Activated CD8-positive, alpha-beta T cell treated with anti-CD3 and anti-CD28 coated beads for 36 hours (primary cell): ENCODE data around the gene SKP2. TPM values are rescaled to one million over a fixed set of nuclear protein-coding genes. Genes with fewer than 3 reads are reported as not detected.

Experiments
- ATAC-seq: fragments of 200-7000 bp; cut with Tn5 transposase; one replicate; pipeline ENCODE4 v1.10.0; 2021; ENCODE audit warnings: mild to moderate bottlenecking, moderate library complexity
- CTCF ChIA-PET: fragments of 350-600 bp; sonication (Branson Sonifier 250); formaldehyde crosslinking; loops from one replicate; lab custom pipeline; 2021; ENCODE audit warnings: antibody characterized with exemption; lab: Charles Lee
- POLR2A ChIA-PET: fragments of 350-600 bp; sonication (Branson Sonifier 250); formaldehyde crosslinking; loops from one replicate; lab custom pipeline; 2021; ENCODE audit warnings: antibody characterized with exemption; lab: Charles Lee
- DNase-seq: peaks from one replicate; pipeline ENCODE4 v3.0.0-alpha.2; 2020
- H3K27ac Mint-ChIP-seq: one replicate; pipeline ENCODE4 v1.8.0; 2021; ENCODE audit warnings: mild to moderate bottlenecking, mixed read lengths
- H3K27me3 Mint-ChIP-seq: one replicate; pipeline ENCODE4 v1.8.0; 2021; ENCODE audit warnings: mixed read lengths
- H3K36me3 Mint-ChIP-seq: one replicate; pipeline ENCODE4 v1.8.0; 2021; ENCODE audit warnings: low read depth, mixed read lengths
- H3K4me1 Mint-ChIP-seq: one replicate; pipeline ENCODE4 v1.8.0; 2021; ENCODE audit warnings: low read depth, mixed read lengths
- H3K4me3 Mint-ChIP-seq: one replicate; pipeline ENCODE4 v1.8.0; 2021; ENCODE audit warnings: mild to moderate bottlenecking, moderate library complexity, mixed read lengths
- H3K9me3 Mint-ChIP-seq: one replicate; pipeline ENCODE4 v1.8.0; 2021; ENCODE audit warnings: mixed read lengths
- CTCF ChIP-seq: fragments of 200-600 bp; IDR thresholded peaks from one replicate; pipeline ENCODE4 v1.8.0; 2022; ENCODE audit warnings: antibody characterized with exemption, mild to moderate bottlenecking
- intact Hi-C: fragments of 100-400 bp; cut with micrococcal nuclease; formaldehyde crosslinking; loops from one replicate; pipeline ENCODE4 v1.10.0; 2022
- total RNA-seq, 2 experiments: library from RNA; stranded (reverse); gene quantifications; one replicate each; pipeline ENCODE4 v1.2.3, GENCODE V29; 2021

SKP2 gene
- 10 to 100 TPM; 55.8 to 60.2 TPM for total RNA-seq

GRCh38 chr5:36151434-36152323 is at the start of gene SKP2, which contains the start of gene LMBRD2:
SKP2 (plus strand) TSS chr5:36152111; CDS start chr5:36152263, 152 bp downstream.
LMBRD2 (minus strand) TSS chr5:36151887; CDS start chr5:36143349, 8,538 bp downstream.
- peak; percentile 98 for ATAC-seq
- peak within 1 kb of the TSS; percentile 89 for H3K27ac Mint-ChIP-seq
- peaks cover 42% of the 10 kb centered on the region for H3K36me3 Mint-ChIP-seq
- intact Hi-C loops: loop anchor here (5.0 kb wide), 1 partner anchor 91 kb away; the partner anchor contains the start of gene NADK2
- H3K27me3 Mint-ChIP-seq: no peaks in the 10 kb centered on the region
- peaks cover 58% of the 10 kb centered on the region for H3K4me1 Mint-ChIP-seq
- CTCF ChIA-PET: interaction anchor here (0.6 to 2.2 kb wide), 8 partner anchors 11 to 539 kb away, joined by 3 to 11 read pairs (median 4); partner anchors contain the start of gene NADK2
- no peak for TF ChIP-seq CTCF
- DNase-seq: peak; percentile 99
- POLR2A ChIA-PET: interaction anchor here (0.7 to 3.5 kb wide), 10 partner anchors 8 to 539 kb away, joined by 3 to 34 read pairs (median 4); partner anchors contain the start of gene NADK2
- H3K4me3 Mint-ChIP-seq: peak within 1 kb of the TSS; percentile 99
- H3K9me3 Mint-ChIP-seq: no peaks in the 10 kb centered on the region

DNA sequence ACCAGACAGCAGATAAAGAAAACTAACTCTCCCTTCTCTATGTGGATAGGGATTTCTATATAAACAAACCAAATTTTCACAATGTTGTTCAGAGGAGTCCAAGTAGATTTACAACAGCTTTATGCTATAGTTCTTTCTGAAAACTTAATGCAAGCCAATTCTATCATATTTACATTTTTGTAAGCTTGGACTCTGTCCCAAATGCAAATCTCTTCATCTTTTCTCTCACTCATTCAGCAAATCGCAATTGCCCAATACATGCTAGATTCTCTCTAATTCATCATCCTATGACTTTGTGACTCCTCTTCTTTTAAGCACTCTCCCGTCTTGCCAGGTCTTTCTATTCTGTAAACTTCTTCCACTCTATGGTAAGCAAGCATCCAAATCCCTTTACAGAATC is 46.1 kb upstream of the SKP2 start:
- DNase-seq (no peak), ATAC-seq (no peak)
- H3K4me1 Mint-ChIP-seq: no peaks in the 10 kb centered on the region
- H3K4me3 Mint-ChIP-seq: no peak overlapping the region
- intact Hi-C loops: no loop called here
- ChIA-PET POLR2A (interaction anchor here (1.0 kb wide), 1 partner anchor 11 kb away, joined by 3 read pairs; no protein-coding TSS in a partner anchor), CTCF (interaction anchor here (1.1 to 1.4 kb wide), 3 partner anchors 13 to 27 kb away, joined by 3 to 4 read pairs (median 4); no protein-coding TSS in a partner anchor)
- no peaks in the 10 kb centered on the region for H3K27me3 Mint-ChIP-seq
- no peak for TF ChIP-seq CTCF
- no peaks in the 10 kb centered on the region for H3K9me3 Mint-ChIP-seq
- H3K36me3 Mint-ChIP-seq: peaks cover 35% of the 10 kb centered on the region
- H3K27ac Mint-ChIP-seq: no peak overlapping the region

DNA sequence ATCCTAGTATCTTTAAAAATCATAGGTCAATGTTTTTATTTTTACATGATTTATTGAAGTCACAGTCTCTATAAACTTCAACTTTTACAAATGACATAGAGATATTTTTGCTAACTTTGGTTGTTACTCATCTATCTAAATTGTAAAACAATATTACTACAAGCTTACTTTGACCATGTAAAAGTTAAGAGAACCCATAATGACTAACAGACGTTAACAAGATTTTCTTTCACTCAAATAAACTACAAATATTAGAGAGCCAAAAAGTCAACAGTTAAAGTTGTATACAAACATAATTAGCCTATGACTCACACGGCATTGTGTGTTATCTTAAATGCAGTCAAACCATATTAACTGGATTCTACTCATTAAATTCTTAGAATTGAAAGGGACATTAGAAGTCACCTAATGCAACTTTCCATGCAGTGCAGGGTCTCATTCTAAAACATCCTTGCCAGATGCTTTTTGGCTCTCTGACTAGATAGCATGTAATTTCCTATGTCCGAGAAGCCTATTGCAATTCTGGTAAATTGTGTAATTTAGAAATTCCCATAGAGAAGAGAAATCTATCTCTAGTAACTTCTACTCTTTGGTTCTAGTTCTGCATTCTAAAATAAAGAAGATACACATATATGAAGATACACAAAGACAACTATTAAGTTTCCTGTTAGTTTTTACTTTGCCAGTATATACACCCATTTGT is 43.0 kb upstream of the SKP2 start:
- ChIA-PET POLR2A (no interaction called here), CTCF (interaction anchor here (1.2 kb wide), 1 partner anchor 30 kb away, joined by 5 read pairs; no protein-coding TSS in a partner anchor)
- Mint-ChIP-seq H3K27me3 (no peaks in the 10 kb centered on the region), H3K27ac (no peak overlapping the region), H3K36me3 (peaks cover 32% of the 10 kb centered on the region), H3K4me1 (no peaks in the 10 kb centered on the region), H3K9me3 (no peaks in the 10 kb centered on the region), H3K4me3 (no peak overlapping the region)
- ATAC-seq (no peak), DNase-seq (no peak)
- TF ChIP-seq CTCF: no peak
- intact Hi-C loops: no loop called here

- no peaks in the 10 kb centered on the region for H3K4me1 Mint-ChIP-seq
- POLR2A ChIA-PET: interaction anchor here (1.2 kb wide), 1 partner anchor 40 kb away, joined by 3 read pairs; no protein-coding TSS in a partner anchor
- DNase-seq (no peak), ATAC-seq (no peak)
- TF ChIP-seq CTCF: no peak
- CTCF ChIA-PET: interaction anchor here (1.2 kb wide), 1 partner anchor 31 kb away, joined by 3 read pairs; no protein-coding TSS in a partner anchor
- no peaks in the 10 kb centered on the region for H3K9me3 Mint-ChIP-seq
- H3K4me3 Mint-ChIP-seq: no peak overlapping the region
- no peak overlapping the region for H3K27ac Mint-ChIP-seq
- intact Hi-C loops: no loop called here
- no peaks in the 10 kb centered on the region for H3K27me3 Mint-ChIP-seq
- H3K36me3 Mint-ChIP-seq: peaks cover 27% of the 10 kb centered on the region
Measured at GRCh38 chr5:36111238-36111637, 40.7 kb upstream of the SKP2 start.
